Right renal cortex interstitium (tissue), 3 donors: Measurements from ENCODE around the gene VAPA. TPM values are rescaled to one million over a fixed set of nuclear protein-coding genes. Genes with fewer than 3 reads are reported as not detected.

ENCODE experiments used
- DNase-seq, 3 donors: peaks; one replicate each; pipeline ENCODE4 v3.0.0-alpha.2; 2013; ENCODE audit warnings: low read depth in 3 of 3, low spot score in 2 of 3
- polyA plus RNA-seq, 3 donors: library from polyadenylated mRNA; unstranded; fragments of 120-200 nt; gene quantifications; one replicate each; pipeline ENCODE4 v1.2.1, GENCODE V29; 2013; ENCODE audit not compliant: insufficient read length in 3 of 3

Gene VAPA
- polyA plus RNA-seq, 3 donors: 277 to 287 (median 278) TPM

DNA sequence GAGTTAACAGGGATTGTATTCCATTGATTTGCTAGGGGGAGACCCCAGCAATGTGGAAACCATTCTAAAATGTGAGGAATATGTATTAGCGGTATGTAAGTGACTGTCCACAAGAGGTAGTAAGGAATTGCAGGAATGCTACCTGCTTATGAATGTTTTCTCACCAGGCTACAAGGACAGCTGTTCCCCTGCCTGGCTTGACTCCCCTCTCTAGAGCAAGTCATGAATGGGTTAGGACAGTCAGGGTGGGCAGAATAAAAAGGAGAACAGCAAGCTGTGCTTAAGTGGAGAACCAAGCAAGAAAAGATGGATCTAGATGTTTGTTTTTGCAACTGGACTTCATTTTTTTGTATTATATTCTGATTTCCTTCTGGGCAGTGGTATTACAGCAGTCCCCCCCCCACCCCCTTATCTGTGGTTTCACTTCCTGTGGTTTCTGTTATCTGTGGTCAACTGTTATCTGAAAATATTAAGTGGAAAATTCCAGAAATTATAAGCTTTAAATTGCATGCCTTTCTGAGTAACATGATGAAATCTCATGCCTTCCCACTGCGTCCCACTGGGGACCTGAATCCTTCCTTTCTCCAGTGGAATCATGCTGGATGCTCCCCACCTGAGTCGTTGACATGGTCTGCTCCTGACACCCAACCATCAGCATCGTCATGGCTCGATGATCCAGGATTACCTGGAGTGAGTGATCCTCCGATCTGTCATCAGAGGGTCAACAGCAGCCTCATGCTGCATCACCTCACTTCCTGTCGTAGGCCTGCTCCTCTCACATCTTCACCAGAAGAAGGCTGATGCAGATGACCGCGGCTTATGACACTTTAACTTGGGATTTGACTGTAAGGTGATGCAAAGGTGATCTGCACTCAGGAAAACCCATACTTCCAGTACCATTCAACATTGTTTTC is 52.2 kb downstream of the VAPA start:
- DNase-seq: no peak

DNA sequence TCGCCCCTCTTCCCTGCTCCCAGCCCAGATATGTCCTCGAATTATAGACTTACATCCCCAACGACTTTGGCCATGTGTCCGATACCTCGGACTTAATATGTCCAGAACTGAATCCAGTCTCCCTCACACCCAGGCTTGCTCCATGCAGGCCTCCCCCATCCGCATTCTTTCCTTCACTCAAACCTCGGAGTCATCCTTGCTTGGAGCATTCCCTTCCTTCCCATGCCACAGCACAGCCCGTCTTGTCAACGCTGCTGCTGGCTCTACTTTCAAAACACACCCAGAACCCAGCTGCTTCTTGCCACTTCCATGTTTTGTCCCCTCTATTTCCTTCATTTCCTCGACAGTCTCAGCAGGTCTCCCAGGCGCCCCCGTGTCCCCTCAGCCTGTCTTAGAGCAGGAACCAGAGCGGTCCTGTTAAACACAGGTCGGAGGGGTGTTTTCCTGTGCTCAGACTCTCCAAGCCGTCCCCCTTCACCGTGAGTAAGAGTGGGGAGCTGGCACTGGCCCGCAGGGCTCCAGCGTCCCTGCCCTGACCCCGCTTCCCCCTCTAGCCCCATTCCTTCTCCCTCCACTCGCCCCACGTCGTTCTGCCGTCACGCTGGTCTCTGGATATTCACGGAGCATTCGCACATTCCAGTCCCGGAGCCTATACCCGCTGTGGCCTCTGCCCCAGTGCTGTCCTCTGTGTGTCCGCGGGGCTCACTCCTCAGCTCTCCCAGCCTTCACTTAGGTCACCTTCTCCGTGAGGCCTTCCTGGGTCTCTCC is 54.4 kb downstream of the VAPA start:
- no peak for DNase-seq

- no peak for DNase-seq
These were observed 55.4 kb downstream of the VAPA start for GRCh38 chr18:9969247-9969646.

- peak; percentile 75 to 87 (median 82) for DNase-seq
These were observed 57.6 kb downstream of the VAPA start for GRCh38 chr18:9971313-9971920.

GRCh38 chr18:9973470-9973869 is 59.7 kb downstream of the VAPA start:
- no peak for DNase-seq

DNA sequence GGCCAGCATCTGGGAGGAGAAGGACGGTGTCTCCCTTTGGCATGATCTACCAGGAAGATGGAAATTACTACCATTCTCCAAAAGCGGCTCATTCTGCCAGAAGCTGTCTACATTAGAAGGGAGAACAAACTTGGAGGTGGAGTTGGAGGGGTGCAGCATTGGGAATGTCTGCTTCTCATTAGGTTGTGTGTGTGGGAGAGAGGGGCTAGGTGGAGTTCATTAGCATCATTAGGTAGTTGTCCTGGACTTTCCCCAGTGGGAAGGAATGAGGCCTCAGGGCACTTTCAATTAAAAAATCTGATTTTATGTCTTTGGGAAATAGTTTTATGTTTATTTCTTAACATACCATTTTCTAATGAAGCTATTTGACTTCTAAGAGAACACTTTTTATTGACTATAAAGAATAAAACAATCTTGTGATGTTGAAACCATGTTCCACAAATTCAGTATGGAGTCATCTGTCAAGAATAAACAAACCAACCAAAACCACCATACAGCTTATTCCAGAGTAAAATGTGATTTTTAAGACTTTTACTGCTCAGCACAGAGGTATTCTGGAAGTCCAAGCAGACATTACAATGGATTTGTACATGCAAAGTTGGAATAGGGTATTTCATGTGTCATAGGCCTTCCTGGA is 60.6 kb downstream of the VAPA start:
- DNase-seq: no peak

DNA sequence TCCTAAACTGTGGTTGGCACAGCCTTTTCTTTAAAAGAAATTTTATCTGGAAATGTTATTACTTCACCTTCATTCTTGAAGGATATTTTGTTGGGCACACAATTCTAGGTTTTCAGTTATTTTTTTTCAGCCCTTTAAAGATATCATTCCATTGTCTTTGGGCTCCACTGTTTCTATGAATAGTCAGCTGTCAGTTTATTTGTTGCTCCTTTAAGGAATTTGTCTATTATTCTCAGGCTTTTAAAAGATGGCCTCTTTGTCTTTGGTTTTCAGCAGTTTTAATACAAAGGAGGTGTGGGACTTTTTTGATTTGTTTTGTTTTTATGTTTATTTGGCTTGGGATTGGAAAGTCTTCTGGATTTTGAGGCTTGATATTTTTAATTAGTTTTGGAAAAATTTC is 61.8 kb downstream of the VAPA start:
- DNase-seq: no peak

GRCh38 chr18:9982711-9983110 is 68.9 kb downstream of the VAPA start:
- no peak for DNase-seq

- no peak for DNase-seq
These were observed 70.3 kb downstream of the VAPA start for GRCh38 chr18:9984080-9984479.

DNA sequence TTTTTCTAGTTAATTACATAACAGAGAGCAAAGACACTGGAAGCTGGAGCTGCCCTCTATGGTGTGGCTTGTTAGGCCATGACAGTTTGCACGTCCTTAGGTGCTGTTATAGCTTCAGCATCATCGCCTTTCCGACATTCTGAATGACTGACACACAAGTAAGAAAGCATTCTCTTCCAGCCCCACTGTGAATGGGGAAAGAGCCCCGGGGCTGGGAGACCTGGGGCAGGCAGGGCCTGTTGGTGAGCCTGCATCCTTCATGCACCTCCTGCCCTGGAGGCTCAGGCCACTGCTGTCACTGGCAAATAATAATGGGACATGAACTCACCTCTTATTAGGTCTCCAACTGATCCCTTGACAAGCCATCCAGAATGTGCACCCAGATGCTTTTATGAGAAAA is 71.8 kb downstream of the VAPA start:
- no peak for DNase-seq

DNA sequence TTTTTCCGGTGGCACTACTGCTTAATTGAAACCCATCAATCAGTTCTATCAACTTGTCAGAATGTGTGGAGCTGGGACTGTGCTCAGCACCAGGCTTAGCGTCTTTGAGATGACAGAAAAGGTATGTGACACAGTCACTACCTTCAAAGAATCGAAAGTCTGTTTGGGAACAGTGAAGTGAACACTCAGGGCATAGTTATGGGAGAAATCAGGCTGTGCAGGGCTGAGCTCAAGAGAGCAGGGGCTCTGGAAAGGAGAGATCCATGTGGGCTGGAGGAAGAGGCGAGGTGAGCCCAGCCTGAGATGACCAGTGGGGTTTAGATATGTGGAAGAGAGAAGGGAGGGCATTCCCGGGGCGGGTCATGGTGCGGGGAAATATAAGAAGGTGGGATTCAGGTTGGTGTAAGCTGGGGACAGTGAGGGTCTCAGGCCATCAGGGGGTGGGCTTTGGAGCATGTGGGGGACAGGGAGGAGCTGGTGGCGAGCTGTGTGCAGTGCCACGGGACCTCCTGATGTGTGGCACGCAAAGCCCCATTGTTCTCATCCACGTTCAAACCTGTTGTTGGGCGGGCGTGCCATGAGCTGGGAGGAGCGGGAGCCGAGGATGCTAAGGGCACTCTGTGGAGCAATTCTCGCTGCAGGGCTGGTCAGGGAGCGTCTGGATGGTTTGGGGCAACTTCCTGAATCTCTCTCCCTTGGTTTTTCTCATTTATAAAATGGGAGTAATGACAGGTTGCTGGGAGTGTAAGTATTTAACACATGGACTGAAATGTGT is 72.5 kb downstream of the VAPA start:
- no peak for DNase-seq

- no peak for DNase-seq
These were observed 73.5 kb downstream of the VAPA start for GRCh38 chr18:9987345-9987744.

DNA sequence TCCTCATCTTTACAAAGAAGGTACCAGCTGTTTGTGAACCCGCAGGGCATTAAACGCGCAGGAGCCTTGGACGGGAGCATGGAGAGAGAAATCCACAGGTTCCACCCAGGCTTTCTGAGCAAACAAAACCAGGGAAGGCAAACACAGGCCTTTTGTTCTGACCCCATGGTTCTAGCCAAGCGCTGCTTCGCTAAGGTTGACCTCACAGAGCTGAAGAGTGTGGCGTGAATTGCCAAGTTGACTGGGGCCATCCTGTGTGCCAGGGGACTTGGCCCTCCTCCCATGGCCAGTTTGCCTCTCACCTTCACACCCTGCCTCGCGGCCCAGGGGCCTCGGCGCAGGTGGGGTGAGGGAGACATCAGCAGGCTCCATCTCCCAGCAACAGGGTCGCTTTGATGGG is 74.1 kb downstream of the VAPA start:
- no peak for DNase-seq

DNA sequence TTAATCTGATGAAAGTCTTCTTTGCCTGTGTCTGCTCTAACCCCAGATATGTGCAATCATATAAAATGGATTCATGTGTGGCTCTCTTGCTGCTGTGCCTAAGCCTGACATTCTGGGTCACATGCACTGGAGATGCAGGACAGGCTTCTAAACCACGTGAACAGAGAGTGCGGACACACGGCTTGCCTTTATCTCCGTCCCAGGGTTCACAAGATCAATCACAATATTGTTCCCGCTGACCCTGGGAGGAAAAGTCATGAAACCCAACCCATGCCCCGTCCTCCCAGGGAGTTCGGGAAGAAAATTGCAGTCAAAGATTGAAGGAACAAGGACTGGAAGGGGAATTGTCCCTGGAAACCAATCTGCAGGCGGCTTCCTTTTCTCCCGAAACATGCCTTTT is 74.8 kb downstream of the VAPA start:
- no peak for DNase-seq

- no peak for DNase-seq
These were observed 75.7 kb downstream of the VAPA start for GRCh38 chr18:9989481-9989880.

GRCh38 chr18:9991011-9992000 is 77.5 kb downstream of the VAPA start:
- DNase-seq: no peak

- DNase-seq: peak; percentile 61 to 78 (median 66)
These were observed 78.6 kb downstream of the VAPA start for GRCh38 chr18:9992300-9992972.

DNA sequence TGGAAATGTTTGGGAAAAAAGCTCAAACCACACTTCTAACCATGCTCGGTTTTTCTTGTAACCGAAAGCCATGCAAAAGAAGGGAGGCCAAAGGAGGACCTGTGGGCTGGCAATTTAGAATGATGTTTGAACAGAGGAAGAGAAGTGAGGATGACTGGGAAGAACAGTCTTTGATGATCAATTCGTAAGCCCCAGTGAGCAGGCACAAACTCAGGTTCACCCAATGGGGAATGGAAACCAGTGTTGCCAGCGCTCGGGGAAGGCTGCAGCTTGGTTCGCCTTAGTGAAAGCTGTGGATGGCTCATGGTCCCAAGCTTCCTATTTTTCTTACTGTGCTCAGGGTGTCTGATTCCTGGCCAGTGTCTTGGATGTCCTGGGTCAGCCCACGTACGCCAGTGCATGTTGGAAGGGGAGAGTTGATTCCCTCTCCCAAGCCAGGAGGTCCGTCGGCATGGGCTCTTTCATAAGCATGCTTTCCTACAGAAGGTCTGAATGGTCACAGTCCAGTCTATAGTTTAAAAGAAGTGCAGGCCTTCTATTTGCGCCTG is 79.2 kb downstream of the VAPA start:
- no peak for DNase-seq
